ENCODE measurements around the gene SPATA20.
A peak's percentile ranks its signal among the peaks of the same experiment; 100 is the strongest.

The SPATA20 gene

DNA sequence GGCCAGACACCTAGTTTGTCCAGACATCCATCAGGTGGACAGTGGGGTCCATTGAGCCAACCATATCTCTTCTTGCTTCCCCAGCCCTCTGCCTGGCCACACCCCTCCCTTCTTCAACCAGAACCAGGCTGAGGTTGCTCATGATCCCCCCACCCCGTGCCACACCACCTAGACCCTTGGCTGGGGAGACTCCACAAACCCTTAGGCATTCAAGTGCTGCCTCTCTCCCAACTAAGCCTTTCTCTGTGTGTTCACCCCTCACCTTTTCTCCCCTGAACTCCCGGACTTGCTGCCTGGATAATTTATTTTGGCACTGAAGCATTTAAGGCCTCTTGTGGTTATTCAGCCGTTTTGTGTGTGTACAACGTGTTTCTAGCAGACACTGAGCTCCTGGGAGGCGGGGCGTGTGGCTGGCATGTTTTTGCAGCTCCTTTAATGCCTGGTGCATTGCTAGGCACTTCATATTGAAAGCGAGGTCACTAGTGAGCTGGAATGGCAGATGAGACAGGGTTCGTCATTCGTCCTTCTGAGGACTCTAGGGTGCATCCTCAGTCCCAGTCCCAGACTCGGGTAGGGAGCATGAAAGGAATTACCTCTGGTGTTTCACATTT lies 42.2 kb downstream of the SPATA20 start:
- H3K4me3 ChIP-seq (ENCODE audit: control insufficient read depth, low read depth, low read length) = no peak overlapping the region
- TF ChIP-seq, protein P1, sequence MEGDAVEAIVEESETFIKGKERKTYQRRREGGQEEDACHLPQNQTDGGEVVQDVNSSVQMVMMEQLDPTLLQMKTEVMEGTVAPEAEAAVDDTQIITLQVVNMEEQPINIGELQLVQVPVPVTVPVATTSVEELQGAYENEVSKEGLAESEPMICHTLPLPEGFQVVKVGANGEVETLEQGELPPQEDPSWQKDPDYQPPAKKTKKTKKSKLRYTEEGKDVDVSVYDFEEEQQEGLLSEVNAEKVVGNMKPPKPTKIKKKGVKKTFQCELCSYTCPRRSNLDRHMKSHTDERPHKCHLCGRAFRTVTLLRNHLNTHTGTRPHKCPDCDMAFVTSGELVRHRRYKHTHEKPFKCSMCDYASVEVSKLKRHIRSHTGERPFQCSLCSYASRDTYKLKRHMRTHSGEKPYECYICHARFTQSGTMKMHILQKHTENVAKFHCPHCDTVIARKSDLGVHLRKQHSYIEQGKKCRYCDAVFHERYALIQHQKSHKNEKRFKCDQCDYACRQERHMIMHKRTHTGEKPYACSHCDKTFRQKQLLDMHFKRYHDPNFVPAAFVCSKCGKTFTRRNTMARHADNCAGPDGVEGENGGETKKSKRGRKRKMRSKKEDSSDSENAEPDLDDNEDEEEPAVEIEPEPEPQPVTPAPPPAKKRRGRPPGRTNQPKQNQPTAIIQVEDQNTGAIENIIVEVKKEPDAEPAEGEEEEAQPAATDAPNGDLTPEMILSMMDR (IDR thresholded peaks at IDR 0.05; ENCODE audit: control insufficient read depth, insufficient read depth, low read depth, low read length, missing control alignments) = no peak
- DNase-seq (ENCODE audit: low read depth) = no peak

- no peak for DNase-seq (ENCODE audit: low read depth)
- TF ChIP-seq, protein P1 (IDR thresholded peaks at IDR 0.05; ENCODE audit: control insufficient read depth, insufficient read depth, low read depth, low read length, missing control alignments) = no peak
- H3K4me3 ChIP-seq (ENCODE audit: control insufficient read depth, low read depth, low read length) = no peak overlapping the region
Observed at GRCh38 chr17:50590946-50591737, 44.2 kb downstream of the SPATA20 start.

- no peak overlapping the region for H3K4me3 ChIP-seq (ENCODE audit: control insufficient read depth, low read depth, low read length)
- TF ChIP-seq, protein P1 (IDR thresholded peaks at IDR 0.05; ENCODE audit: control insufficient read depth, insufficient read depth, low read depth, low read length, missing control alignments) = no peak
- no peak for DNase-seq (ENCODE audit: low read depth)
Observed at GRCh38 chr17:50593321-50593720, 46.3 kb downstream of the SPATA20 start.

DNA sequence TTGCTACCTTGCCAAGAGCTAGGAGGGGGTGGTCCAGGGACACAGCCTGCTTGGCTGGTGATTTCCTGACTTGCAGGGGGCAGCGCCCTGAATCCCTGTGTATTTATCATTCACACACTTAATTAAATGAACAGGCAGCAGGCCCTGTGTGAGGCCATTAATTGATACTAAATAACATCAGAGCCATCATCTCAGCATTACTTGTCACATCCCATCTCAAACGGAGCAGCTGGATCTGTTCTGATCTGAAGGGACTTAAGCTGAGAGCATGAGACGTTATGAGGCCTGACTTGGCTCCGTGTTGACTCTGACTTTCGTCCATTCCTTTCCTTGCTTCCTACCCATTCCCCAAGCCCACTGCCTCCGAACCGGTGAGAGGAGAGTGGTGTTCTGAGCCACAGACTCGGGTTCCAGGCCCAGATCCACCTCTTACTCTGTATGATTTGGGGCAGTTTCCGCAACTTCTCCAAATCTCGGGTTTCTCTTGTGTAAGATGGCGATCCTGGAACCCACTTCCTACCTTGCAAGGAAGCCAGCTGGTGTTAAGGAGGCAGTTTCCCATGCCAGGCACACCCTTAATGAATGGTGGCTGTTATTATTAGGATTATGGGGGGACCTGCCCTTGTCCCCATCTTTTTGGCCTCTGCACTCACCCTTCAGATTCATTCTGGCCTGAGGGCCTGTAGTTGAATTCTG lies 47.3 kb downstream of the SPATA20 start:
- DNase-seq (ENCODE audit: low read depth) = no peak
- TF ChIP-seq, protein P1 (IDR thresholded peaks at IDR 0.05; ENCODE audit: control insufficient read depth, insufficient read depth, low read depth, low read length, missing control alignments) = no peak
- H3K4me3 ChIP-seq (ENCODE audit: control insufficient read depth, low read depth, low read length) = no peak overlapping the region

GRCh38 chr17:50594892-50595291 lies 47.9 kb downstream of the SPATA20 start:
- no peak overlapping the region for H3K4me3 ChIP-seq (ENCODE audit: control insufficient read depth, low read depth, low read length)
- no peak for DNase-seq (ENCODE audit: low read depth)
- TF ChIP-seq, protein P1 (IDR thresholded peaks at IDR 0.05; ENCODE audit: control insufficient read depth, insufficient read depth, low read depth, low read length, missing control alignments) = no peak

- no peak overlapping the region for H3K4me3 ChIP-seq (ENCODE audit: control insufficient read depth, low read depth, low read length)
- TF ChIP-seq, protein P1 (IDR thresholded peaks at IDR 0.05; ENCODE audit: control insufficient read depth, insufficient read depth, low read depth, low read length, missing control alignments) = peak; percentile 7
- DNase-seq (ENCODE audit: low read depth) = no peak
Observed at GRCh38 chr17:50596191-50597037, 49.4 kb downstream of the SPATA20 start.
